C4-2B (cell line): ENCODE data around the gene SYNPO2.

Experiments used
- H3K27ac ChIP-seq: fragments of 450-650 bp; 2 replicates; pipeline ENCODE4 v1.5.1; 2017
- CTCF ChIP-seq: fragments of 450-650 bp; conservative IDR thresholded peaks from 2 replicates; pipeline ENCODE4 v1.5.1; 2017; ENCODE audit warnings: mild to moderate bottlenecking
- ZFX ChIP-seq: fragments of 450-650 bp; IDR thresholded peaks from 2 replicates; pipeline ENCODE4 v1.6.1; 2017

SYNPO2 gene

DNA sequence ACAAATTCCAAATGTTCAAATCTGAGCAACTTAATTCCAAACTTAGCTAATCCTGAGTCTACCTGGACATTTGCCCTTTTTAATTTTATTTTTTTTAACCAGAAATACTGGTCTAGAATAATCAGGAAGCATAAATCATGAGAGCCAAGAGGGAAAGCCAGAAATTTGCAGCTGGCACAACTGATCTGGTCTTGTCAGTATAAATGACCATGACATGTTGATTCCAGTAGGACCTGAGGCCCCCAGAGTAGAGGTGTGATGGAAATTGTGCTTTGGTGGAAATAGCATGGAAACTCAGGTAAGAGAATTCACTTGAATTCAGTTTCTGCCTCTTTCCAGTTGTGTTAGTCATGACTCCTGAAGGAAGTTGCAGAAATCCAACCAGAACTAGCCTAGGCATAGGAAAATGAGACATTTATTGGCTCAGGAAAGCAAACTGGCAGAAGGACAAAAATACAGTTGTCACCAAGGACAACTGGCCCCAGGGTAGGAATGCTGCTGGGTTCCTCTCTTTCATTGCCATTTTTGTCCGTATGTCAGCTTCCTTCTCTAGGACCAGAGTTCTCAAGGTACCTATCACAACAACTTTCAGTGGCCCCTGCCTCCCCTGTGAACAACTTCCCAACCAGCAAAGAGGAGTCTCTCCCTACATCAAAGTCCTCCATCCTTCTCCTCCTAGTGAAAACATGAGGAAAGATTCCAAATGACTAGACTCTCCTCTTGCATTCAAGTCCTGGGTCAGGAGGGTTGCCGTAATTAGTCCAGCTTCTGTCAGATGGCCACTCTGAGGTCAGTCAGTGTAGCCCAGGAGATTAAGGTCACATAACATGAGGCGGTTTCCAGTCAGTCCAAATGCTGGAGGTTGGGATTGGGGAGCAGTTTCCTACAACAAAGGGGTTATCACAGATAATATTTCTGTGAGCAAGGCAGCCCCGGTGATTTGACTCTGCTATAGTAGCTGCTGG is 217.7 kb downstream of the SYNPO2 start:
- TF ChIP-seq ZFX: no peak
- no peak for TF ChIP-seq CTCF
- H3K27ac ChIP-seq: no peak overlapping the region

DNA sequence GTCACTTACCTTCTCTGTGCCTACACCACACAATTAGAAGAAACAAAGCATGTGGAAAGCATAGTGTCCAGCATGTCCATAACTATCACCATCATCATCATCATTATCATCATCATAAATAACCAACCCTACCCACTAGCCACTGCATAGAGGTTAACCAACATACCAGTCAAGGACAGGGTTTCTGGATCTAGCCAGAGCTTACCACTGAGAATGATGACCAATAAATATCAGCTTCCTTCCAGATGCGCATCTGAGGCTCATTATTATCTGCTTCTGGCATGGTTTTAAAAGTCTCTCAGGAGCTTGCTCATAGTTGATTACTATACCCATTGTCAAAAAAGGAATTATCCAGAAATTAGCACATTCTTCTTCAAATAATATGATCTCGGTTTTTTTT is 221.5 kb downstream of the SYNPO2 start:
- no peak overlapping the region for H3K27ac ChIP-seq
- no peak for TF ChIP-seq ZFX
- no peak for TF ChIP-seq CTCF
